T-helper 1 cell (primary cell): Measurements from ENCODE around the gene ADAMTS3.
"Not testable (repeated sequence)": the region's sequence is repeated elsewhere in the genome, so short reads cannot be mapped to it uniquely, and the experiment has no call there.

ENCODE experiments used
- DNase-seq, 5 donors: peaks; one replicate each; pipeline ENCODE4 v3.0.0-alpha.2; 2012 to 2020

The ADAMTS3 gene

GRCh38 chr4:72467633-72468032 is 101.4 kb downstream of the ADAMTS3 start:
- no peak for DNase-seq

GRCh38 chr4:72463724-72464123 is 105.3 kb downstream of the ADAMTS3 start:
- no peak for DNase-seq

- no peak for DNase-seq
Observed at GRCh38 chr4:72457158-72457557, 111.9 kb downstream of the ADAMTS3 start.

GRCh38 chr4:72451349-72451748 is 117.7 kb downstream of the ADAMTS3 start:
- no peak for DNase-seq

- DNase-seq = no peak
Observed at GRCh38 chr4:72449705-72450104, 119.3 kb downstream of the ADAMTS3 start.

- DNase-seq = no peak
Observed at GRCh38 chr4:72448231-72448630, 120.8 kb downstream of the ADAMTS3 start.

- no peak for DNase-seq
Observed at GRCh38 chr4:72446353-72447055, 122.5 kb downstream of the ADAMTS3 start.

GRCh38 chr4:72444092-72444491 is 124.9 kb downstream of the ADAMTS3 start:
- DNase-seq = no peak

- no peak for DNase-seq
Observed at GRCh38 chr4:72442715-72443114, 126.3 kb downstream of the ADAMTS3 start.

GRCh38 chr4:72442147-72442546 is 126.9 kb downstream of the ADAMTS3 start:
- DNase-seq = no peak

- no peak for DNase-seq
Observed at GRCh38 chr4:72440386-72440785, 128.6 kb downstream of the ADAMTS3 start.

GRCh38 chr4:72432975-72433374 is 136.0 kb downstream of the ADAMTS3 start:
- no peak for DNase-seq

- no peak for DNase-seq
Observed at GRCh38 chr4:72432282-72432681, 136.7 kb downstream of the ADAMTS3 start.

- no peak for DNase-seq
Observed at GRCh38 chr4:72430988-72431387, 138.0 kb downstream of the ADAMTS3 start.

GRCh38 chr4:72430050-72430449 is 139.0 kb downstream of the ADAMTS3 start:
- no peak for DNase-seq

GRCh38 chr4:72429397-72429889 is 139.6 kb downstream of the ADAMTS3 start:
- no peak for DNase-seq

- no peak for DNase-seq
Observed at GRCh38 chr4:72427057-72427456, 142.0 kb downstream of the ADAMTS3 start.

GRCh38 chr4:72425908-72426307 is 143.1 kb downstream of the ADAMTS3 start:
- not testable (repeated sequence) for DNase-seq

GRCh38 chr4:72424006-72424405 is 145.0 kb downstream of the ADAMTS3 start:
- DNase-seq = no peak

- no peak for DNase-seq
Observed at GRCh38 chr4:72422416-72422815, 146.6 kb downstream of the ADAMTS3 start.

GRCh38 chr4:72418458-72418857 is 150.6 kb downstream of the ADAMTS3 start:
- DNase-seq = no peak

GRCh38 chr4:72410158-72410557 is 158.9 kb downstream of the ADAMTS3 start:
- DNase-seq = no peak

GRCh38 chr4:72408568-72408967 is 160.5 kb downstream of the ADAMTS3 start:
- no peak for DNase-seq

GRCh38 chr4:72405417-72405816 is 163.6 kb downstream of the ADAMTS3 start:
- DNase-seq = no peak

- no peak for DNase-seq
Observed at GRCh38 chr4:72397314-72397713, 171.7 kb downstream of the ADAMTS3 start.
